B cell (primary cell): ENCODE measurements around the gene DTHD1. TPM values are rescaled to one million over a fixed set of nuclear protein-coding genes. Genes with fewer than 3 reads are reported as not detected.

Experiments
- ATAC-seq: fragments of 200-7000 bp; cut with Tn5 transposase; one replicate; pipeline ENCODE4 v1.10.0; 2021; ENCODE audit warnings: low read depth, mild to moderate bottlenecking, moderate number of reproducible peaks, moderate library complexity
- CTCF ChIA-PET: fragments of 350-600 bp; sonication (Branson Sonifier 250); formaldehyde crosslinking; loops from one replicate; lab custom pipeline; 2021; ENCODE audit warnings: antibody characterized with exemption, inconsistent platforms; lab: Charles Lee
- POLR2A ChIA-PET: fragments of 350-600 bp; sonication (Branson Sonifier 250); formaldehyde crosslinking; loops from one replicate; lab custom pipeline; 2021; ENCODE audit warnings: antibody characterized with exemption; lab: Charles Lee
- DNase-seq: peaks from one replicate; pipeline ENCODE4 v3.0.0; 2013
- H2AFZ ChIP-seq: 2 replicates; pipeline ENCODE4 v1.6.1; 2012; ENCODE audit warnings: mild to moderate bottlenecking, low read depth, low read length; ENCODE audit not compliant: insufficient read depth, poor library complexity, severe bottlenecking
- H3K27ac ChIP-seq, 2 donors: 1 replicate in 1 of 2; 2 replicates in 1 of 2; pipeline ENCODE4 v1.5.1; 2012 to 2013; ENCODE audit warnings: low read length in 2 of 2, mild to moderate bottlenecking in 2 of 2, moderate library complexity in 1 of 2
- H3K27me3 ChIP-seq, 4 experiments: fragments of 200-600 bp in 1 of 4; sonication (generic) in 1 of 4; replicated peaks in 1 of 4; 1 replicate in 2 of 4; 2 replicates in 2 of 4; pipeline versions ENCODE4 v1.6.1 to v1.7.0; 2013 to 2016; ENCODE audit warnings: low read length in 3 of 4, mild to moderate bottlenecking in 2 of 4, mixed read lengths in 1 of 4, moderate library complexity in 1 of 4; ENCODE audit not compliant: insufficient read depth in 4 of 4, control insufficient read depth in 3 of 4; ENCODE audit errors: control extremely low read depth in 1 of 4
- H3K36me3 ChIP-seq, 2 experiments: replicated peaks in 1 of 2; 1 replicate in 1 of 2; 2 replicates in 1 of 2; pipeline versions ENCODE4 v1.6.1 to v1.7.1; 2013; ENCODE audit warnings: low read length in 1 of 2; ENCODE audit not compliant: insufficient read depth in 2 of 2, control insufficient read depth in 1 of 2; ENCODE audit errors: control extremely low read depth in 1 of 2, extremely low read depth in 1 of 2
- H3K4me1 ChIP-seq, 2 donors: fragments of 200-600 bp in 1 of 2; sonication (generic) in 1 of 2; 1 replicate in 1 of 2; 2 replicates in 1 of 2; pipeline versions ENCODE4 v1.5.1 to v1.6.1; 2013 to 2017; ENCODE audit warnings: low read length in 2 of 2; ENCODE audit not compliant: control insufficient read depth in 2 of 2, insufficient read depth in 2 of 2
- H3K4me2 ChIP-seq: replicated peaks from 2 replicates; pipeline ENCODE3; 2012; ENCODE audit warnings: mild to moderate bottlenecking, low read depth, low read length; ENCODE audit not compliant: poor library complexity, severe bottlenecking
- H3K4me3 ChIP-seq, 5 experiments: fragments of 200-600 bp in 1 of 5; sonication (generic) in 1 of 5; 1 replicate in 3 of 5; 2 replicates in 2 of 5; pipeline versions ENCODE4 v1.5.1 to v1.7.0; 2011 to 2016; ENCODE audit warnings: low read length in 4 of 5, mild to moderate bottlenecking in 4 of 5, low read depth in 2 of 5, control low read depth in 1 of 5, moderate library complexity in 1 of 5; ENCODE audit not compliant: insufficient read depth in 1 of 5; ENCODE audit errors: control extremely low read depth in 1 of 5, extremely low read depth in 1 of 5
- H3K79me2 ChIP-seq: fragments of 200-600 bp; sonication (generic); one replicate; pipeline ENCODE4 v1.6.0; 2016; ENCODE audit warnings: low read length; ENCODE audit not compliant: control insufficient read depth, insufficient read depth
- H3K9ac ChIP-seq: fragments of 200-600 bp; sonication (generic); 2 replicates; pipeline ENCODE4 v1.6.1; 2017; ENCODE audit warnings: mild to moderate bottlenecking, low read length, moderate library complexity
- H3K9me3 ChIP-seq, 3 donors: one replicate each; pipeline versions ENCODE4 v1.6.1 to v1.7.1; 2013; ENCODE audit warnings: low read length in 2 of 3; ENCODE audit not compliant: control insufficient read depth in 2 of 3, insufficient read depth in 1 of 3; ENCODE audit errors: control extremely low read depth in 1 of 3
- H4K20me1 ChIP-seq: 2 replicates; pipeline ENCODE4 v1.6.0; 2012; ENCODE audit warnings: mild to moderate bottlenecking, low read length; ENCODE audit not compliant: insufficient read depth, control insufficient read depth, poor library complexity, severe bottlenecking
- H3K27ac Mint-ChIP-seq: one replicate; pipeline ENCODE4 v1.8.0; 2021; ENCODE audit warnings: mixed read lengths
- H3K27me3 Mint-ChIP-seq: one replicate; pipeline ENCODE4 v1.8.0; 2021; ENCODE audit warnings: mixed read lengths
- H3K4me1 Mint-ChIP-seq: one replicate; pipeline ENCODE4 v1.8.0; 2021; ENCODE audit warnings: mixed read lengths
- H3K4me3 Mint-ChIP-seq: one replicate; pipeline ENCODE4 v1.8.0; 2021; ENCODE audit warnings: mixed read lengths
- H3K9me3 Mint-ChIP-seq: one replicate; pipeline ENCODE4 v1.8.0; 2022; ENCODE audit warnings: mixed read lengths; ENCODE audit not compliant: insufficient read depth
- EZH2 ChIP-seq: IDR thresholded peaks from 2 replicates; pipeline ENCODE4 v1.6.1; 2012; ENCODE audit warnings: borderline replicate concordance, low read depth, mild to moderate bottlenecking, moderate library complexity, low read length; ENCODE audit not compliant: insufficient read depth, poor library complexity, severe bottlenecking
- WGBS: methylation state at CpG from one replicate; pipeline ENCODE4 v1.1.5; 2013; ENCODE audit warnings: missing lambda C conversion rate; ENCODE audit not compliant: insufficient coverage; 5-methylcytosine and 5-hydroxymethylcytosine counted together
- intact Hi-C: fragments of 100-400 bp; cut with micrococcal nuclease; formaldehyde crosslinking; loops from one replicate; pipeline ENCODE4 v1.10.0; 2022
- polyA plus RNA-seq: library from polyadenylated mRNA; depleted of rRNA; stranded (reverse); fragments of >200 nt; gene quantifications from 2 replicates; pipeline ENCODE4 v1.2.3, GENCODE V29; 2012
- total RNA-seq, 2 donors: library from RNA; stranded (reverse); fragments of 120-200 nt in 1 of 2; gene quantifications; 1 replicate in 1 of 2; 2 replicates in 1 of 2; pipeline versions ENCODE4 v1.2.3 to v1.2.4, GENCODE V29; 2013 to 2022
- TF ChIP-seq, protein P1 (sequence below): fragments of 200-600 bp; IDR thresholded peaks from one replicate; pipeline ENCODE4 v1.8.0; 2022; ENCODE audit warnings: antibody characterized with exemption, mild to moderate bottlenecking

DTHD1 gene
- total and polyA plus RNA-seq, 2 donors (not counting 1 experiment from before 2014, with no cell fraction given) = 0.04 TPM; not detected in 1

DNA sequence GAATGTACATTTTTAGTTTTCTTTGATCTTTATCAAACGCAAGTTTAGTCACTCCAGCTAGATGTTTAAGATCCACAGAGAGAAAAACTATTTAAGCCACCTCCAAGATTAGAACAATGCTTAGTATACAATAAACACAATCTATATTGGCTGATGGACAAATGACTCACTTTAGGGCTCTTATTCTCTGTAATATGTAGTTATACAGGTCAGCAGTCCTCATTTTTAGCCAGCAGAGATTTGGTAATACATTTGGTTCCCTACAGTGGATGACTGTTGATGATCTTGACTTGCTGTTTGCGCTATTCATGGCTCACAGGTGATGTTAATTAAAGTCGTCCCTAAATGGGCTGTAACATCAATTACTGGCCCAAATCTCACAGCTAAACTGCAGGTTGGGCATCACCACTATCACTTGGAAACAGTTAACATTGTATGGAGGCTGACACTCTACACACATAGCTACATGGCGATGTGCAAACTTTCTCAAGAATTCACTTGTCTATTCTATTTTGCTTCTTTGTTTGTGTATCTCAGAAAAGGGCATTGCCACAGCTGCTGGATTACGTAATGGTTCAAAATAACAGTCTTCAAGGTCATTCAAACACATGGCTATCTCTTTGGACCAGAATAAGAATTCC lies 11.8 kb upstream of the DTHD1 start:
- no peak overlapping the region for H3K9ac ChIP-seq
- H3K4me1 ChIP-seq = peaks cover 0 to 2% of the 10 kb centered on the region in 2 donors
- DNase-seq (no peak), ATAC-seq (no peak)
- Mint-ChIP-seq H3K27me3 (no peaks in the 10 kb centered on the region), H3K4me3 (no peak overlapping the region), H3K27ac (no peak overlapping the region), H3K9me3 (no peaks in the 10 kb centered on the region), H3K4me1 (peaks cover 9% of the 10 kb centered on the region)
- H3K27ac ChIP-seq = no peak overlapping the region
- no peak for TF ChIP-seq EZH2
- TF ChIP-seq, protein P1, sequence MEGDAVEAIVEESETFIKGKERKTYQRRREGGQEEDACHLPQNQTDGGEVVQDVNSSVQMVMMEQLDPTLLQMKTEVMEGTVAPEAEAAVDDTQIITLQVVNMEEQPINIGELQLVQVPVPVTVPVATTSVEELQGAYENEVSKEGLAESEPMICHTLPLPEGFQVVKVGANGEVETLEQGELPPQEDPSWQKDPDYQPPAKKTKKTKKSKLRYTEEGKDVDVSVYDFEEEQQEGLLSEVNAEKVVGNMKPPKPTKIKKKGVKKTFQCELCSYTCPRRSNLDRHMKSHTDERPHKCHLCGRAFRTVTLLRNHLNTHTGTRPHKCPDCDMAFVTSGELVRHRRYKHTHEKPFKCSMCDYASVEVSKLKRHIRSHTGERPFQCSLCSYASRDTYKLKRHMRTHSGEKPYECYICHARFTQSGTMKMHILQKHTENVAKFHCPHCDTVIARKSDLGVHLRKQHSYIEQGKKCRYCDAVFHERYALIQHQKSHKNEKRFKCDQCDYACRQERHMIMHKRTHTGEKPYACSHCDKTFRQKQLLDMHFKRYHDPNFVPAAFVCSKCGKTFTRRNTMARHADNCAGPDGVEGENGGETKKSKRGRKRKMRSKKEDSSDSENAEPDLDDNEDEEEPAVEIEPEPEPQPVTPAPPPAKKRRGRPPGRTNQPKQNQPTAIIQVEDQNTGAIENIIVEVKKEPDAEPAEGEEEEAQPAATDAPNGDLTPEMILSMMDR = no peak
- no peak overlapping the region for H3K4me2 ChIP-seq
- no peaks in the 10 kb centered on the region for H3K36me3 ChIP-seq
- ChIA-PET CTCF (no interaction called here), POLR2A (no interaction called here)
- H4K20me1 ChIP-seq = no peaks in the 10 kb centered on the region
- H3K27me3 ChIP-seq = no peaks in the 10 kb centered on the region
- WGBS = 100% methylated on average over 4 of the region's 5 CpGs
- H3K79me2 ChIP-seq = no peaks in the 10 kb centered on the region
- H3K9me3 ChIP-seq = no peaks in the 10 kb centered on the region
- no peak overlapping the region for H3K4me3 ChIP-seq
- intact Hi-C loops = no loop called here
- no peak overlapping the region for H2AFZ ChIP-seq

DNA sequence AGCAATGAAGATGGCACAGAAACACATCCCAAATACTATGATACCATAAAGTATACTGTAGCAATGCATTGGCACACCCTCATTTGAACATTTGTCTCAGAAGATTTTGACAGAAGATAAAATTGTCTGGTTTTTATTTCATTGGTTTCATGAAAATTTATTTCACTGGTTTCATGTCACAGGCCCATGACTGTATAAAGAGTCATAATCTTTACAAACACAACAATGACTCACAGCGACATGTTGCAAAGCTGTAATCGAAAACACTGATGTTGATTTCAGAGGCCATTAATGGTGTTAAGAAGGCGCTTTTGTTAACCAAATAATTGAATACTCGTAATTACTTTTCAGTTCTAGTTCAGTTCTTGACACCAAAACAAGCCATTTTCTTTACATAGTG lies 8.1 kb upstream of the DTHD1 start:
- intact Hi-C loops = no loop called here
- Histone ChIP-seq H3K9me3 (no peaks in the 10 kb centered on the region), H3K4me3 (no peak overlapping the region), H2AFZ (no peak overlapping the region), H3K79me2 (no peaks in the 10 kb centered on the region), H3K9ac (no peak overlapping the region), H3K36me3 (no peaks in the 10 kb centered on the region), H3K4me2 (no peak overlapping the region), H3K27me3 (no peaks in the 10 kb centered on the region), H3K27ac (no peak overlapping the region), H4K20me1 (no peaks in the 10 kb centered on the region), H3K4me1 (no peaks in the 10 kb centered on the region)
- TF ChIP-seq, protein P1 = no peak
- no peak for TF ChIP-seq EZH2
- ATAC-seq = no peak
- Mint-ChIP-seq H3K4me3 (no peak overlapping the region), H3K27ac (no peak overlapping the region), H3K27me3 (no peaks in the 10 kb centered on the region), H3K9me3 (peaks cover 2% of the 10 kb centered on the region), H3K4me1 (peaks cover 4% of the 10 kb centered on the region)
- no CpG with 5 or more reads among the region's 4 CpGs for WGBS
- ChIA-PET CTCF (no interaction called here), POLR2A (no interaction called here)
- no peak for DNase-seq
